OCI-LY7 (cell line): ENCODE results near the gene CEMIP2.

ENCODE experiments used
- EZH2phosphoT487 ChIP-seq: fragments of 200-600 bp; sonication (generic); IDR thresholded peaks from 2 replicates; pipeline ENCODE4 v1.6.1; 2018; ENCODE audit warnings: low read depth, borderline replicate concordance, mild to moderate bottlenecking, mixed run types, antibody characterized with exemption, low read length, moderate library complexity, mixed read lengths
- TF ChIP-seq, protein P1 (sequence below): fragments of 200-600 bp; sonication (generic); conservative IDR thresholded peaks from 2 replicates; pipeline ENCODE4 v1.5.1; 2014; ENCODE audit warnings: mild to moderate bottlenecking, antibody characterized with exemption, low read length, moderate library complexity, mixed read lengths

- TF ChIP-seq, protein P1, sequence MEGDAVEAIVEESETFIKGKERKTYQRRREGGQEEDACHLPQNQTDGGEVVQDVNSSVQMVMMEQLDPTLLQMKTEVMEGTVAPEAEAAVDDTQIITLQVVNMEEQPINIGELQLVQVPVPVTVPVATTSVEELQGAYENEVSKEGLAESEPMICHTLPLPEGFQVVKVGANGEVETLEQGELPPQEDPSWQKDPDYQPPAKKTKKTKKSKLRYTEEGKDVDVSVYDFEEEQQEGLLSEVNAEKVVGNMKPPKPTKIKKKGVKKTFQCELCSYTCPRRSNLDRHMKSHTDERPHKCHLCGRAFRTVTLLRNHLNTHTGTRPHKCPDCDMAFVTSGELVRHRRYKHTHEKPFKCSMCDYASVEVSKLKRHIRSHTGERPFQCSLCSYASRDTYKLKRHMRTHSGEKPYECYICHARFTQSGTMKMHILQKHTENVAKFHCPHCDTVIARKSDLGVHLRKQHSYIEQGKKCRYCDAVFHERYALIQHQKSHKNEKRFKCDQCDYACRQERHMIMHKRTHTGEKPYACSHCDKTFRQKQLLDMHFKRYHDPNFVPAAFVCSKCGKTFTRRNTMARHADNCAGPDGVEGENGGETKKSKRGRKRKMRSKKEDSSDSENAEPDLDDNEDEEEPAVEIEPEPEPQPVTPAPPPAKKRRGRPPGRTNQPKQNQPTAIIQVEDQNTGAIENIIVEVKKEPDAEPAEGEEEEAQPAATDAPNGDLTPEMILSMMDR = no peak
- no peak for TF ChIP-seq EZH2phosphoT487
These were observed 99.6 kb downstream of the CEMIP2 start for GRCh38 chr9:71668717-71669116.
